MM.1S (cell line): ENCODE measurements around the gene EGF.

Source experiments
- DNase-seq: peaks from one replicate; pipeline ENCODE4 v3.0.0-alpha.2; 2015
- H2AFZ ChIP-seq: fragments of 300-600 bp; sonication (generic); 2 replicates; pipeline ENCODE4 v1.6.0; 2016; ENCODE audit warnings: antibody characterized with exemption, low read length
- H3F3A ChIP-seq: fragments of 300-600 bp; sonication (generic); 2 replicates; pipeline ENCODE4 v1.6.1; 2016; ENCODE audit warnings: mild to moderate bottlenecking, antibody characterized with exemption, low read length, moderate library complexity, mixed read lengths; ENCODE audit not compliant: insufficient read depth
- H3K27ac ChIP-seq: fragments of 300-600 bp; sonication (generic); 2 replicates; pipeline ENCODE4 v1.5.1; 2016; ENCODE audit warnings: mild to moderate bottlenecking, low read length
- H3K27me3 ChIP-seq: fragments of 300-600 bp; sonication (generic); replicated peaks from 2 replicates; pipeline ENCODE4 v1.6.0; 2016; ENCODE audit warnings: low read length; ENCODE audit not compliant: insufficient read depth
- H3K36me3 ChIP-seq: fragments of 300-600 bp; sonication (generic); replicated peaks from 2 replicates; pipeline ENCODE4 v1.6.1; 2016; ENCODE audit warnings: mild to moderate bottlenecking, low read length, mixed read lengths; ENCODE audit not compliant: insufficient read depth
- H3K4me1 ChIP-seq: fragments of 300-600 bp; sonication (generic); 2 replicates; pipeline ENCODE4 v1.6.1; 2016; ENCODE audit warnings: low read length, mixed read lengths
- H3K4me2 ChIP-seq: fragments of 300-600 bp; sonication (generic); 2 replicates; pipeline ENCODE4 v1.6.0; 2016; ENCODE audit warnings: low read depth, low read length
- H3K4me3 ChIP-seq: fragments of 300-600 bp; sonication (generic); 2 replicates; pipeline ENCODE4 v1.5.1; 2016; ENCODE audit warnings: low read length, mixed read lengths
- H3K79me2 ChIP-seq: fragments of 300-600 bp; sonication (generic); 2 replicates; pipeline ENCODE4 v1.6.1; 2016; ENCODE audit warnings: mixed run types, low read length, mixed read lengths
- H3K9ac ChIP-seq: fragments of 300-600 bp; sonication (generic); 2 replicates; pipeline ENCODE4 v1.6.1; 2016; ENCODE audit warnings: low read length, mixed read lengths
- H3K9me2 ChIP-seq: fragments of 300-600 bp; sonication (generic); replicated peaks from 2 replicates; pipeline ENCODE4 v1.6.1; 2016; ENCODE audit warnings: mild to moderate bottlenecking, low read length, mixed read lengths; ENCODE audit not compliant: insufficient read depth
- H3K9me3 ChIP-seq: fragments of 300-600 bp; sonication (generic); replicated peaks from 2 replicates; pipeline ENCODE4 v1.6.1; 2016; ENCODE audit warnings: mild to moderate bottlenecking, low read length, mixed read lengths; ENCODE audit not compliant: insufficient read depth
- H4K20me1 ChIP-seq: fragments of 300-600 bp; sonication (generic); 2 replicates; pipeline ENCODE4 v1.6.1; 2016; ENCODE audit warnings: mild to moderate bottlenecking, low read length, moderate library complexity, mixed read lengths; ENCODE audit not compliant: insufficient read depth
- EZH2 ChIP-seq: fragments of 300-600 bp; sonication (generic); optimal IDR thresholded peaks from 2 replicates; pipeline ENCODE3; 2017; ENCODE audit warnings: low read depth, mild to moderate bottlenecking, antibody characterized with exemption, low read length, mixed read lengths
- EZH2phosphoT487 ChIP-seq: fragments of 300-600 bp; sonication (generic); IDR thresholded peaks from 2 replicates; pipeline ENCODE4 v1.6.1; 2018; ENCODE audit warnings: antibody characterized with exemption, low read length
- TF ChIP-seq, protein P1 (sequence below): fragments of 300-600 bp; sonication (generic); IDR thresholded peaks from 2 replicates; pipeline ENCODE4 v1.5.1; 2016; ENCODE audit warnings: antibody characterized with exemption, low read length, mixed read lengths

Gene EGF

DNA sequence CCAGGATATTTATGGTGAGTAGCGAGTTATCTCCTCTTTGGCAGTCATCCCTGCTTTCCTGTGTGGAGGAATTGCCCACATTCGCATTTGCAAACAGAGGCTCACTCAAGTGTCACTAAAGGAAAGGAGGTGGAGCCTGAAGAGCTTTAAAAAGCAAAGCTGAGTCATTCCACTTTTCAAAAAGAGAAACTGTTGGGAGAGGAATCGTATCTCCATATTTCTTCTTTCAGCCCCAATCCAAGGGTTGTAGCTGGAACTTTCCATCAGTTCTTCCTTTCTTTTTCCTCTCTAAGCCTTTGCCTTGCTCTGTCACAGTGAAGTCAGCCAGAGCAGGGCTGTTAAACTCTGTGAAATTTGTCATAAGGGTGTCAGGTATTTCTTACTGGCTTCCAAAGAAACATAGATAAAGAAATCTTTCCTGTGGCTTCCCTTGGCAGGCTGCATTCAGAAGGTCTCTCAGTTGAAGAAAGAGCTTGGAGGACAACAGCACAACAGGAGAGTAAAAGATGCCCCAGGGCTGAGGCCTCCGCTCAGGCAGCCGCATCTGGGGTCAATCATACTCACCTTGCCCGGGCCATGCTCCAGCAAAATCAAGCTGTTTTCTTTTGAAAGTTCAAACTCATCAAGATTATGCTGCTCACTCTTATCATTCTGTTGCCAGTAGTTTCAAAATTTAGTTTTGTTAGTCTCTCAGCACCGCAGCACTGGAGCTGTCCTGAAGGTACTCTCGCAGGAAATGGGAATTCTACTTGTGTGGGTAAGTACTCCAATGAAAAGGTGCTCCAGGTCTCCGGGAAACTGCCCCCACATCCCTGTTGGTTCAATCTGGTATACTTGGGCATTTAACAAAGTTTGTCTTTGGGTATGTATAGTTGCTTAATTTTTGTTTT lies at the start of gene EGF:
EGF (plus strand) TSS at position 178 of the 890 bp plus-strand sequence; CDS start at position 631, 453 bp downstream.
- Histone ChIP-seq H3K9me2 (no peaks in the 10 kb centered on the region), H3K79me2 (no peaks in the 10 kb centered on the region), H3K4me1 (no peaks in the 10 kb centered on the region), H3F3A (no peaks in the 10 kb centered on the region), H3K4me3 (no peak within 1 kb of the TSS), H4K20me1 (no peaks in the 10 kb centered on the region), H3K9ac (no peak within 1 kb of the TSS), H3K27ac (no peak within 1 kb of the TSS), H3K9me3 (no peaks in the 10 kb centered on the region), H3K36me3 (no peaks in the 10 kb centered on the region), H3K4me2 (no peak within 1 kb of the TSS), H3K27me3 (no peaks in the 10 kb centered on the region), H2AFZ (no peak within 1 kb of the TSS)
- no peak for TF ChIP-seq EZH2
- TF ChIP-seq, protein P1, sequence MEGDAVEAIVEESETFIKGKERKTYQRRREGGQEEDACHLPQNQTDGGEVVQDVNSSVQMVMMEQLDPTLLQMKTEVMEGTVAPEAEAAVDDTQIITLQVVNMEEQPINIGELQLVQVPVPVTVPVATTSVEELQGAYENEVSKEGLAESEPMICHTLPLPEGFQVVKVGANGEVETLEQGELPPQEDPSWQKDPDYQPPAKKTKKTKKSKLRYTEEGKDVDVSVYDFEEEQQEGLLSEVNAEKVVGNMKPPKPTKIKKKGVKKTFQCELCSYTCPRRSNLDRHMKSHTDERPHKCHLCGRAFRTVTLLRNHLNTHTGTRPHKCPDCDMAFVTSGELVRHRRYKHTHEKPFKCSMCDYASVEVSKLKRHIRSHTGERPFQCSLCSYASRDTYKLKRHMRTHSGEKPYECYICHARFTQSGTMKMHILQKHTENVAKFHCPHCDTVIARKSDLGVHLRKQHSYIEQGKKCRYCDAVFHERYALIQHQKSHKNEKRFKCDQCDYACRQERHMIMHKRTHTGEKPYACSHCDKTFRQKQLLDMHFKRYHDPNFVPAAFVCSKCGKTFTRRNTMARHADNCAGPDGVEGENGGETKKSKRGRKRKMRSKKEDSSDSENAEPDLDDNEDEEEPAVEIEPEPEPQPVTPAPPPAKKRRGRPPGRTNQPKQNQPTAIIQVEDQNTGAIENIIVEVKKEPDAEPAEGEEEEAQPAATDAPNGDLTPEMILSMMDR = no peak
- TF ChIP-seq EZH2phosphoT487 = no peak
- no peak for DNase-seq

DNA sequence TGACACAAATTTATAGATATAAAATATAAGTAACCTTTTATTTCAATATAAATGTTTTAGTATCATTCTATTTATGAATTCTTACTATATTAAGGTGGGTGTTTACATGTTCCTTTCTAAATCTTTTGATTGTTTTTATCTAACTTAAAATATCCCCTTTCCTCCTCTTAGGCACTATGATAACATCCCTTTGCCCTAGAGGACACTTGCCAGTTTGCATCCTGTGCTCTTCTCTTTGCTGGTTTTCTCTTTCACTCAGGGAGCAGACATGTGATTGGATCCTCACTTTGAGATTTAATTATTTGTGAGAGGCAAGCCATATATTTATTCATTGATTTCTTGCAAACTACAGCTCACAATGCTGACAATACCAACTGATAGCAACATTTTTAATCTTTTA lies 48.5 kb upstream of the EGF start:
- H3K27ac ChIP-seq = no peak overlapping the region
- no peaks in the 10 kb centered on the region for H3F3A ChIP-seq
- no peak overlapping the region for H3K4me3 ChIP-seq
- H3K36me3 ChIP-seq = no peaks in the 10 kb centered on the region
- H3K9ac ChIP-seq = no peak overlapping the region
- no peak for DNase-seq
- TF ChIP-seq EZH2phosphoT487 (no peak), EZH2 (no peak)
- TF ChIP-seq, protein P1 = no peak
- H2AFZ ChIP-seq = no peak overlapping the region
- H3K4me1 ChIP-seq = no peaks in the 10 kb centered on the region
- no peak overlapping the region for H3K4me2 ChIP-seq
- H3K9me3 ChIP-seq = no peaks in the 10 kb centered on the region
- H3K9me2 ChIP-seq = no peaks in the 10 kb centered on the region
- no peaks in the 10 kb centered on the region for H3K79me2 ChIP-seq
- H3K27me3 ChIP-seq = no peaks in the 10 kb centered on the region
- no peaks in the 10 kb centered on the region for H4K20me1 ChIP-seq

DNA sequence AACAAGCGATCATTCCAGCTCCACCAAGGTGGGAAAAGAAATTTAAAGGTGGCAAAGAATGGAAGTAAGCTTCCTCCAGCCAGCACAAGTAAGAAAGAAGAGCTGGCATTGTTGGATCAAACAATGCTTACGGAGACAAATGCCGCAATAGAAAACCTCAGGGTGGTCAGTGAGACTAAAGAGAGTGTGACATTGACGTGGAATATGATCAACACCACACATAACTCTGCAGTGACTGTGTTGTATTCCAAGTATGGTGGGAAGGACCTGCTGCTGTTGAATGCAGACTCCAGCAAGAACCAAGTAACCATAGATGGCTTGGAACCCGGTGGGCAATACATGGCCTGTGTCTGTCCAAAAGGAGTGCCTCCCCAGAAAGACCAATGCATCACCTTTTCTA lies 42.6 kb upstream of the EGF start:
- Histone ChIP-seq H3K9me2 (no peaks in the 10 kb centered on the region), H3K4me1 (no peaks in the 10 kb centered on the region), H3K27me3 (no peaks in the 10 kb centered on the region), H3F3A (no peaks in the 10 kb centered on the region), H3K79me2 (no peaks in the 10 kb centered on the region), H3K4me2 (no peak overlapping the region), H3K9me3 (no peaks in the 10 kb centered on the region), H3K27ac (no peak overlapping the region), H3K4me3 (no peak overlapping the region), H4K20me1 (no peaks in the 10 kb centered on the region), H3K36me3 (no peaks in the 10 kb centered on the region), H2AFZ (no peak overlapping the region), H3K9ac (no peak overlapping the region)
- no peak for DNase-seq
- TF ChIP-seq, protein P1 = no peak
- TF ChIP-seq EZH2phosphoT487 (no peak), EZH2 (no peak)
